Activated CD4-positive, alpha-beta T cell treated with anti-CD3 and anti-CD28 coated beads for 48 hours (primary cell): ENCODE measurements around the gene POLR1B.
"Not testable (repeated sequence)": the region's sequence is repeated elsewhere in the genome, so short reads cannot be mapped to it uniquely, and the experiment has no call there.

Source experiments
- DNase-seq: peaks from one replicate; pipeline ENCODE4 v3.0.0-alpha.2; 2020

The POLR1B gene

DNA sequence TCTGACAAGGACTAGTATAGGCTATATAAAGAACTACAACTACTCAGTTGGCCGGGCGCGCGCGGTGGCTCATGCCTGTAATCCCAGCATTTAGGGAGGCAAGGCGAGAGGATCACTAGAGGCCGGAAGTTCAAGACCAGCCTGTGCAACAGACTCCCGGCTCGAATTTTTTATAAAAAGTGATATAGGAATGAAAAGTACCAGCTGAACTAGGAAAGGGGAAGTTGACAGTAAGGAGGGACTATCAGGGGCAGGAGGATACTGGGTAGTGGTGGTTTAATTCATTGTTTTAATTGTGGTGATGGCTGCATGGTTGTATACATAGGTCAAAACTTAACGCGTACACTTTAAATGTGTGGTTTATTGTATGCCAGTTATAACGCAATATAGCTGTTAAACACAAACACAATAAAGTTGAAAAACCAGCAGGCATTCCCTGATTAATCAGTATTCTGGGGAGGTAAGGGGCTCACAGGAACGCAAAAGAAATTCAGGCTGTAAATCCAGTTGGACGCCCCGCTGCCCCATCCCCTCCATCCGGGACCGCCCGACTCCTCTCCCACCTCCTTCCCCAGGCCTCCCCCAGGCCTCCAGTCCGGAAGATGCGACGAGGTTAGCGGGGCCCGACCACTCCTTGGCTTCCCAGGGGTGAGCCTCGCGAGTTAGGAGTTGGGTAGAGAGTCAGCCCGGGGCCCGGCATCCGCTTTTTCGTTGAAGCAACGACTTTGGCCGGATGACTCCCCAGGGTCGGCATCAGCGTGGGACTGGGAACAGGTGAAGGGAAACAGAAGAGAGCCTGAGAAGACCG lies 746 bp upstream of the POLR1B start:
- peak; percentile 79 for DNase-seq

DNA sequence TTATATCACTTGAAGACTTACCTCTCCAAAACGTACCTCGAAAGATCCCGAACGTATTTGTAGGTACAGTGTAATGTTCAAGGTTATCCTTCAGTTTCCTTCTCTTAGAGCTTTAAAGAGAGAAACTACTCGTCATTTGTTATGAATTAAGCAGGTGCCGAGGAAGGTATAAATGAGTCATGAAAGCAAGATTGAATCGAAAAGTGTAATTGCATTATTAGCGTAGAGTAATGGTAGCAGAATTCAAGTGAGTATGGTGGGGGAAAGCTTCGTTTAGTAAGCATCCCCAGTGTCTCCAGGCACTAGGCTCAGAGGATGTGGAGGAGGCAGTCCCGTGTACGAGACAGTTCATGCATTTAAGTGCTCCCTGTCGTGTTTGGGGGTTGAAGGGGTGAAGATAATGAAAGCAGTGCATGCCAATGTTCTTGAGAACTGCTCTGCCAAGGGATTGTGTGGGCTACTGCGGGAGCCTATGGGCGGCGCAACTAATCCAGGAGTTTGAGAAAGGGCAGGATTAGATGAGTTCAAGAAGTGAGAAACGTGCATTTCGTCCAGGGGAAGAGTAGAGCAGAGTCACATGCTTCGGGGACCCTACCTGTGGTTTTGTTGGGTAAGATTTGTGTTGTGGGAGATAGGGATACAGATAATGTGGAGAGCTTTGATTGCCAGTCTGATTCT lies 858 bp downstream of the POLR1B start:
- peak; percentile 20 for DNase-seq

DNA sequence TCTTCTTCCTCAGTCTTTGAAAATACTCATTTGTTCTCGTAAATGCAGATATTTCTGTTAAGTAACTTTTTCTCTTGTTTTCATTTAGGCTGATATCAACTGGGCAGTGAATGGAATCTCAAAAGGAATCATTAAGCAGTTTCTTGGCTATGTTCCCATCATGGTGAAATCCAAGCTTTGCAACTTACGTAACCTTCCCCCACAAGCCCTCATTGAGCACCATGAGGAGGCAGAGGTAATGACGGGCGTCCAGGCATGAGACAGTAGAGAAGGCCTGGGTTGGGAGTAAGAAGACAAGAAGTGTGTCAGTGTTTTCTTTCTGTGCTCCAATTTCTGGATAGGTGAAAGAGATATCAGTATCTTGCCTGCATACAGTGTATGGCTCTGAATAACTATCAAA lies 5.1 kb downstream of the POLR1B start:
- no peak for DNase-seq

DNA sequence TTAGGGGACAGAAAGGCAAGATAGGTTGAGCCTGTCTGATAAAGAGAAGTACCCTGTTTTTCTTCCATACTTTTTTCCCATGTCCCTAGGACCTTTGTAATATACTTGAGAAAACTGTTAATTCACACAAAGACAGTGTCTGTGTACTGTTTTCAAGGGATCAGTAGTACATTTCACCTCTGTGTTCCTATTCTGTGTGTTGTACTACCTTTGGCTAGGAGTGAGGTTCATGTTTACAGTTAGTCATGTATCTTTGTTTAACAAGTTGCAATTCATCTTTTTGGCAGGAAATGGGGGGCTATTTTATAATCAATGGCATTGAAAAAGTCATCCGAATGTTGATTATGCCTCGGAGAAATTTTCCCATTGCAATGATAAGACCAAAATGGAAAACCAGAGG lies 6.7 kb downstream of the POLR1B start:
- DNase-seq, result no peak

DNA sequence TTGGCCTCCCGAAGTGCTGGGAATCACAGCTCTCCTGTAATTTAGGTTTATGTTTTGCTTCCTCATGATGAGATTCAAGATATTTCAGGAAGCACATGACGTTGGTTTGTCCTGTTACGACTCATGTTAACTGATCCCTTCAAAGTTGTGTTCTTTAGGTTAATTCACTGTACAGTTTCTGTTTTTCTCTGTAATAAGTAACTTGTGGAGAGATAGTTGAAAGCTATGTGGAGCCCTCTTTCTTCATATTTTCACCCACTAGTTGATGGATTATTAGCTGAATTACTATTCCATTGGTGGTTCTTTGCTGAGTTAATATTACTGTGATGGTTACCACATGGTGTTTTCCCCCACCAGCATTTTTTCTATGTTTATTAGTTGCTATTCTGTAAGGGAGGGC lies 23.8 kb downstream of the POLR1B start:
- no peak for DNase-seq

DNA sequence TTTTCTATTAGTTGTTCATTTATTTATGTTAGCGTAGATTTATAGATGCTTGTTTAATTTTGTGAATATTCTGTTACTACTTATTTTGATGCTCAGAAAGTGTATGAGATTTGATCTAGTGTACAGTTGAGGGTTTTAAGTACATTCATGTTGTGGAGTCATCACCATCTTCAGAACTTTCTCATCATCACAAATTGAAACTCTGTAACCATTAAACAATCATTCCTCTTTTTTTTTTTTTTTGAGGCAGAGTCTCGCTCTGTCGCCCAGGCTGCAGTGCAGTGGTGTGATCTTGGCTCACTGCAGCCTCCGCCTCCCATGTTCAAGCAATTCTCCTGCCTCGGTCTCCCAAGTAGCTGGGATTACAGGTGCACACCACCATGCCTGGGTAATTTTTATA lies 24.2 kb downstream of the POLR1B start:
- not testable (repeated sequence) for DNase-seq

DNA sequence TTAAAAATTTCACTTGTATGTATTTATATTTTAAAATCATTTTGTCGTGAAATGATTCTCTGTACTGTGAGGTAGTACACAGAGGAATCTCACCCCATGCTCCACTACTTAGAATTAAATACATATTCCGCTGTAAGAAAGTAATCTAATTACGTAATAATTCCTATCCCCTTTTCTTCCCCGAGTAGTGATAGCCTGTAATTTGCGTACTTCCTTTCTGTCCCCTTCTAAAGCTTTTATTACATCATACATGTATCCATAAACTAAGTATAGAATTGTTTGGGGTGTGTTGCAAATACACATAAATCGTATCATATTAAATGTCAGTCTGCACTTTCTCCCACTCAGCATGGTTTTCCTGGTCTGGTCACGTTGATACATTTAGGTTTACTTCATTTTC lies 29.7 kb downstream of the POLR1B start:
- no peak for DNase-seq

DNA sequence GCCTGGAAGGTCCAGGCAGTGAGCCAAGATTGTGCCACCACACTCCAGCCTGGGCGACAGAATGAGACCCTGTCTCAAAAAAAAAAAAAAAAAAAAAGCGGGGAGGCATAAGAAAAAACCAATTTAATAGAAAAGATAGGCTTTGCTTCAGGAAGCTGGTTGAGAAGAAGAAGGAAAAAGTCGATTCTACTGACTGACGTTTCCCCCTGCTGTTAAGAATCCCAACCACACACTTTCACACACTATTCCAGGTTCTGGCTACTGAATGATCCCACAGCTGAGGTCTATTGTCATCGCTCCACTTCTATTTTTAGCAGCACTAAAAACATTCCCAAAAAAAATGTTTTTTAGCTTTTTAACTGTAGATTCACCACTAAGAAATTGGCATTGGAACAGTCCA lies 35.5 kb downstream of the POLR1B start:
- DNase-seq, result no peak

DNA sequence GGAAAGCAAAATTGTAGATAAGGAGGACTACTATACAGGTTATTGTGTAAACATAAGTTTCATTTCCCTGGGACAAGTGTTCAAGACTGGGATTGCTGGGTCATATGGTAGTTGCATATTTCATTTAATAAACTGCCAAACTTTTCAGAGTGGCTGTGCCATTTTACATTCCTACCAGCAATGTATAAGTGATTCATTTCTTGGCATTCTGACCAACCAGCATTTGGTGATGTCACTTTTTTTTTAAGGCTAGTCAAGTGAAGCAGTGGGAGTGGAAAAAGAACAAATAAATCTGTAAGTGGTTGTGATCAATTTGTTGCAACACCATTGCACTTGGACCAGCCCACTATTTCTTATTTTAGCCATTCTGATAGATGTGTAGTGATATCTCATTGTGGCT lies 37.0 kb downstream of the POLR1B start:
- DNase-seq, result no peak

DNA sequence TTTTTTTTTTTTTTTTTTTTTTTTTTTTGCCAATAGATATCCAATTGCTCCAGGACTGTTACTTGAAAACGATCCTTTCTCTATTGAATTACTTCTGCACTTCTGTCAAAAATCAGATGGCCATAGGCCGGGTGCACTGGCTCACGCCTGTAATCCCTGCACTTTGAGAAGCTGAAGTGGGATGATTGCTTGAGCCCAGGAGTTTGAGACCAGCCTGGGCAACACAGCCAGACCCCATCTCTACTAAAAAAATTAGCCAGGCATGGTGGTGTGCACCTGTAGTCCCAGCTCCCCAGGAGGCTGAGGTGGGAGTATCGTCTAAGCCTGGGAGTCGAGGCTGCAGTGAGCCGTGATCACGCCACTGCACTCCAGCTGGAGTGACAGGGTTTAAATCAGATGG lies 37.8 kb downstream of the POLR1B start:
- DNase-seq, result no peak

DNA sequence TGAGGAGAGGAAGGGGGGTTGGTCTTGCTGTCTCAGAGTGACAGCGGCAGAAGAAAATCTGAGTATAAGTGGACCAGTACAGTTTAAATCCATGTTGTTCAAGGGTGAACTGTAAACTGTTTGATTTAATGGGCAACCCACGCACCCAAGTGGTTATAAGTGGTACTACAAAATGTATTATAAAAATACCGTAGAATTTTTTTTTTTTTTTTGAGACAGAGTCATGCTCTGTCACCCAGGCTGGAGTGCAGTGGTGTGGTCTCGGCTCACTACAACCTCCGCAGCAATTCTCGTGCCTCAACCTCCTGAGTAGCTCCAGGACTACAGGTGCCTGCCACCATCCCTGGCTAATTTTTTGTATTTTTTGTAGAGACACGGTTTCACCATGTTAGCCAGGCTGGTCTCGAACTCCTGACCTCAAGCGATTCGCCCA lies 40.1 kb downstream of the POLR1B start:
- DNase-seq, result peak; percentile 44

DNA sequence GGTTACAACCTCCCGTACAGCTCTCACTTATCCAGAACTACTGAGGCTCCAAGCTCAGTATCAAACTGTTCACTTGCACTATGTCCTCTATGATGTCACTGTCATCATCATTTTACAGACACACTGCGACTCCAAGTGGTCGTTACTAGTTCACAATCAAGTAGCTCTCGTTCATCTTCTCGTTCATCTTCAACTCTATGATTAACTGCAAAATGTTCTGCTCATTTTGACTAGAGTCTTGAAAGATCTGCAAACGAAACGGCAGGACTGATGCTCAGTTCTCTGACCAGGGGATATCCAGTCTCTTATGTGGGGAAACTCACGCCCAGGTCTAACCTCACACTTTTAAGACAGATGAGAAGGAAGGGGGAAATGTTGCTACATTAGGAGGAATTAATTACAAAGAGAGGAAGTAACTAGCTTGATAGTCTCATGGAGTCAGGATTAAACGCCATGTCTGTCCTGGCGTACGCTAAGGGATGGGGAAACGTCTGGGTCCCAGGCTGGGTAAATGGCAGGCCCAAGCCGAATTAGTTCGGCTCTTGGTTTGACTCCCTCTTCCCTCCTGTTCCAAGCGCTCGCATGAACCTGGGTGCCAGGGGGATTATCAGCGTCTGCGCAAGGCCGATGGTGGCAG lies 41.4 kb downstream of the POLR1B start:
- DNase-seq, result no peak

DNA sequence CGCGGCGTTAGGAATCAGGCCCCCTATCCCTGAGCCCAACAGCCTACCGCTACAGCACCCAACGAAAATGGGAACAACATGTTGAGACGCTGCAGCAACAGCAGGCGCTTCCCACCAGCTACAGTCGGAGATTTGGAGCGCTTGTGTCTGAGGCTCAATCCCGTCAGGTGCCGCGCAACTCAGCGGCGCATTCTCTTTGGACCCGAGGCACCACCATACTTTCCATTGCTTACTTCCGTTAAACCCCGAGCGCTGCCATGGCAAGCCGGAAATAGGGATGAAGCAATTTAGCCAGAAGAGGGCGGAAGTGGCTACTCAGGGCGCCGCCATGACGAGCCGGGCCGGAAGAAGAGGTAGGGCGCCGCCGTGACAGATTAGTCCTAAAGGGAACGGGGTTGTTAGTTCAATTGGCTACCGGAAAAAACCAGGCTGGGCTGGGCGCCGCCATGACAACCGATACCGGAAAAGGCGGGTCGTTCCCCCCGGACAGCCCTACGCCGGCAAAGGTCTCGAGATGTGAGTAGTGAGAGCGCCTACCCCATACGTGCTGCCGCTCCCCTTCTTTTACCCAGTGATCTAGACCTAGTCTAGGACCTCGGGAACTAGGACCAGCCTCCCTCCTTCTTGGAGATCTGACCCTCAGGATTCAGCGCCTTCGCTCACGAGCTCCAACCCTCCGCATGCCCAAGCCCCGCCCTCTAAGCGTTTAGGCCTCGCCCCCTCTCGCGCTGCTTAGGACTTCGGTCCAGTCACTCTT lies 42.0 kb downstream of the POLR1B start, which contains the start of gene CHCHD5:
CHCHD5 (plus strand) TSS at position 476 of the 757 bp plus-strand sequence; CDS start at position 515, 39 bp downstream.
- peak; percentile 96 for DNase-seq

DNA sequence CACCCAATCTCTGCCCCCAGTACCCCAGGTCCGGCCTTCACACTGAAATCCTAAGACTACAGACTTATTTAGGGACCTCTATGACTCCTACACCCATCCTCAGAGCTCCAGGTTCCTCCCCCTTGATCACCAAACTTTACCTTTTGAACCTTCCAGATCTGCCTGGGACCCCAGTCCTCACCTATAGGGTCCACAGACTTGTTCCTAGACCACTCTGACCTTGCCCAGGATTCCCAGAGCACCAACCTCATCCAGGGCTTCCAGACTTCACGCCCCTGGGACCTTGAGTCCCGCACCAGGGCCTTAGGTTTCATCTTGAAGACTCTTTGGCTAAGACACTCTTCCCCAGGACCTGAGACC lies 42.6 kb downstream of the POLR1B start:
- DNase-seq, result no peak

DNA sequence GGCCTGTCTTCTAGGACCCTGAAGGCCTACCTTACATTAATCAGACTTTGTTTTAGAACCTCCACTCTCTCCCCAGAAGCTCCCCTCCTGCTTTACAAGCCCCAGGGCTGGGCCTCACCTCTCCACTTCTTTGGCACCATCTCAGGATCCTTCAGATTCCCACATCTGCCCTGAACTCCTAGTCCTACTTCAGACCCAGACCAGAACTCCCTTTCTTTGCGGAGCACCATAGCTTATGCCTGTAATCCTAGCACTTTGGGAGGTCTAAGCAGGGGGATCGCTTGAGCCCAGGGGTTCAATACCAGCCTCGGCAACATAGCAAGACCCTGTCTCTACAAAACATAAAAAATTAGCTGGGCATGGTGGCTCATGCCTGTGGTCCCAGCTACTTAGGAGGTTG lies 43.1 kb downstream of the POLR1B start:
- no peak for DNase-seq

DNA sequence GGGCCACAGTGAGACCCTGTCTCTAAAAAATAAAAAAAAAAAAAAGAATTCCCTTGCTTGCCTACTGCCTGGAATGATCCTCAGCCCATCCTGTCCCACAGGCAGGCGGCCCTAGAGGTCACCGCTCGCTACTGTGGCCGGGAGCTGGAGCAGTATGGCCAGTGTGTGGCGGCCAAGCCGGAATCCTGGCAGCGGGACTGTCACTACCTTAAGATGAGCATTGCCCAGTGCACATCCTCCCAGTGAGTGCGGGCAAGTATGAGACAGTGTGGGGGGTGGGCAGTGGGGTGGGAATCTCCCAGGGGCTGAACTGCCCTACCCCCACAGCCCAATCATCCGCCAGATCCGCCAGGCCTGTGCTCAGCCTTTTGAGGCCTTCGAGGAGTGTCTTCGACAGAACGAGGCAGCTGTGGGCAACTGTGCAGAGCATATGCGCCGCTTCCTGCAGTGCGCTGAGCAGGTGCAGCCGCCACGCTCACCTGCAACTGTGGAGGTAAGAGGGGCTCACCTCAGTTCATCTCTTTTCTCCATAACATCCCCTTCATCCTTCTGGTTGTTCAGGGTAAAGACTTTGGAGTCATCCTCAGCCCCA lies 43.7 kb downstream of the POLR1B start:
- no peak for DNase-seq

DNA sequence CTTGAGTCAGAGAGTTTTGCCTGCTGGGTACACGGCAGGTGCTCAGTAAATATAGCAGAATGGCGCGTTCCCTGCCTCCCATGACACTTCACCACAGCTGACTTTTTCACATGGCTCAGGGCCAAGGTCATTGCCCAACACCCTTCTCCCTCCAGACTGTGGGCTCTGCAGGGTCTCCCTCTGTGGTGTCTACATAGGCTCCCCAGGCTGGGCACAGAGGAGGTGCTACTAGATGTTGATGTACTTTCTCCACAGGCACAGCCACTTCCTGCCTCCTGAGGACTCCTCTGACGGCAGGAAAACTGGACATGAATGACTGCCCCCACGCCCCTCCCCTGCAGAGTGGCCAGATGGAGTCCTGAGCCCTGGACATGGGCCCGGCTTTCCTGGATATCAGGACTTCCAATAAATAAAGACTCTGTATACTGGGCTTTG lies 46.4 kb downstream of the POLR1B start:
- no peak for DNase-seq

DNA sequence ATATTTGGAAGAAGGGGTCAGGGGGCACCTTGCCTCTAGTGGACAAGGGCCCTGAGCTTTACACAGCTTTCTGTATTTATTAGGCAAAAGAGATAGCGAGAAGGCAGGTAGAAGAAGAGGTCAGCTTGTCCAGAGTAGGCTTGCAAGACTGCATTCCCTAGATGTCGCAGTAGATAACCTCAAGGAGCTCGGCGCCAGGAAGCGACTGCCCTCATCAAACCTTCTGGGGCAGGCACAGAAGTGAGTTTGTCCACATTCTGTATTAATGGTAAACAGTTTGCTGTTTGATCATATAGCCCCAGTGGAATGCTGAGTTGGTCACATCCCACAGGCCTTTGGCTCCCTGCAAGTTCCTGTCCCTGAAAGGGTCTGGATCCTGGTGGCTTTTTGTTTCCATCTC lies 49.1 kb downstream of the POLR1B start:
- DNase-seq, result no peak

DNA sequence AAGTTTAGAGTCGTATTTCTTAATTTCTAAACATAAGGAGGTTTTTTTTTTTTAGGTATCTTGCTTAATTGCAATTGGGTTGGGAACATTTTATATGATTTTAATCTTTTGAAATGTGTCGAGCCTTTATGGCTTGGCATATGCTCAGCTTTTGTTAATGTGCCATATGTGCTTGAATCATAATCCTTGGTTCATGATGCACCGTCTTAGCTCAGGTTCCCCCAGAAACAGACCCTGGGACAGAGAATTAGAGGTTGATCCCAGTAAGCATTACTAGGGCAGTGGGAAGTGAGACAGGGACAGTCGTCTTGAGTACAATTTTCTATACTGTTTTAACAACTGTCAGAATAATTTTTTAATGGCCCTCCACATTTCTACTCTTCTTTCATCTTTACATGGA lies 51.5 kb downstream of the POLR1B start:
- DNase-seq, result no peak

DNA sequence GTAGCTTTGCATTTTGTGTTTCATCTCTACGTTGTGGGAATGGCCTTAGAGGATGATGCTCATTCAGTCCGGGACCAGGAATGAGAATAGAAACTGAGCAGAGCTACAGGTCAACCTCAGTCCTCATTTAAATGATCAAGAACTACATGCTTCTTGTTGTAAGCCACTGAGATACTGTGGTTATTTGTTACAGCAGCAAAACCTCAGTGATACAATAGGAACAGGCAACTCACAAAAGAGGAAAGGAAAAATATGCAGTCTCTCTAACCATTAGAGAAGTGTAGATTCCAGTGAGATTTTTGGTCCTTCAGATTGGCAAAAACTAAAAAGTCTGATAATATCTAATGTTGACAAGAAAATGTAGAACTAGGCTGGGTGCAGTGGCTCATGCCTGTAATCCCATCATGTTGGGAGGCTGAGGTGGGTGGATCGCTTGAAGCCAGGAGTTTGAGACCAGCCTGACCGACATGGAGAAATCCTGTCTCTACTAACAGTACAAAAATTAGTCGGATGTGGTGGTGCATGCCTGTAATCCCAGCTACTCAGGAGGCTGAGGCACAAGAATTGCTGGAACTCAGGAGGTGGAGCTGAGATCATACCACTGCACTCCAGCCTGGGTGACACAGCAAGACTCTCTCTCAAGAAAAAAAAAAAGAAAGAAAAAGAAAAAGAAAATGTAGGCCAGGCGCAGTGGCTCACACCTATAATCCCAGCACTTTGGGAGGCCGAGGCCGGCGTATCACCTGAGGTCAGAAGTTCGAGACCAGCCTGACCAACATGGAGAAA lies 55.5 kb downstream of the POLR1B start:
- no peak for DNase-seq

DNA sequence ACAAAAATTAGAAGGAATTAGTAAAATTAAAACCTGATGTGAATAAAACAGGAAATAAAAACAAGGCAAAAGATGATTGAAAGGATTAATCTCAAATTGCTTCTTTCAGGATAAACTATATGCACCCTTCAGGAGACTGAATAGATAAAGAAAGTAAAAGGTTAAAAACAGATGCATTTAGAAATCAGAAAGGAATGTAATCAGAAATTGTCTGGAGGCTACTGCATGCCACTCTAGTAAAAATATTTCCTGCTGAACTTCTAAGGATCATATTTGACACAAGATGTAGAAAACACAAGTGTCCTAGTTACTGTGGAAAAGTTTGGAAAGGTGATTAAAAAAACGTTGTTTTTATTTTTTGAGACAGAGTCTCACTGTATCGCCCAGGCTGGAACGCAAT lies 58.4 kb downstream of the POLR1B start:
- no peak for DNase-seq

DNA sequence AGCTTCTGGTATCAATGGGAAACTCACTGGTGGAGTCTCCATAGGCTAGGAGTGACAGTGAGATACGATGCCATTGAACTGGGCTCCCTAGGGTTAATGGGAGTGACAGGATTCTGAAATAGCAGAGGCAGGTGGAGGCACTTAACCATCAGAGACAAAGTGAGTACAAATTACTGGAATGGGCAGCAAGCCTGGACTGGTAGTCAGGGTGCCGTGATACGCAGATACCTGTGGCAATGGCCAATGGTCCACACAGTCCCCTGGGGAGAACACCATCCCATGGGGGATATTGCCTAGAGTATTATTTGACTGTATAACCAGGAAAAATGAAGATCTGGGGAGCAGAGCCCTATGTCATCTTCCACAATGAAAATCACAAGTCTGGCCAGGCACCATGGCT lies 59.5 kb downstream of the POLR1B start:
- no peak for DNase-seq
